Activated T-cell treated with anti-CD3 and anti-CD28 coated beads for 24 hours (primary cell): ENCODE results near the gene GLA.
A peak's percentile ranks its signal among the peaks of the same experiment; 100 is the strongest.

ENCODE experiments used
- DNase-seq: peaks from one replicate; pipeline ENCODE4 v3.0.0-alpha.2; 2020; ENCODE audit warnings: low read depth

Gene GLA

GRCh38 chrX:101357166-101357795, 50.4 kb downstream of the GLA start:
- no peak for DNase-seq

- DNase-seq: no peak
Observed at GRCh38 chrX:101349193-101349562, 58.5 kb downstream of the GLA start.

GRCh38 chrX:101348452-101349192, 59.1 kb downstream of the GLA start, which contains the start of gene TIMM8A:
TIMM8A (minus strand) TSS chrX:101348742; CDS start chrX:101348664, 78 bp downstream.
- DNase-seq: peak; percentile 70

- DNase-seq: no peak
Observed at GRCh38 chrX:101347859-101348451, 59.8 kb downstream of the GLA start.
